Measurements from ENCODE around the gene RBFOX2. TPM values are rescaled to one million over a fixed set of nuclear protein-coding genes. Genes with fewer than 3 reads are reported as not detected.
"Not testable (repeated sequence)": the region's sequence is repeated elsewhere in the genome, so short reads cannot be mapped to it uniquely, and the experiment has no call there.

The RBFOX2 gene
- total and polyA plus RNA-seq, 2 donors (not counting 3 experiments of a cell fraction or from before 2014, with no cell fraction given): 125 to 142 TPM

- POLR2A ChIA-PET: no interaction called here
- H2AFZ ChIP-seq (ENCODE audit: low read depth, low read length): no peak overlapping the region
- DNase-seq (ENCODE audit: low read depth, low spot score): no peak
Observed at GRCh38 chr22:35995348-35995747, 33.3 kb downstream of the RBFOX2 start.

DNA sequence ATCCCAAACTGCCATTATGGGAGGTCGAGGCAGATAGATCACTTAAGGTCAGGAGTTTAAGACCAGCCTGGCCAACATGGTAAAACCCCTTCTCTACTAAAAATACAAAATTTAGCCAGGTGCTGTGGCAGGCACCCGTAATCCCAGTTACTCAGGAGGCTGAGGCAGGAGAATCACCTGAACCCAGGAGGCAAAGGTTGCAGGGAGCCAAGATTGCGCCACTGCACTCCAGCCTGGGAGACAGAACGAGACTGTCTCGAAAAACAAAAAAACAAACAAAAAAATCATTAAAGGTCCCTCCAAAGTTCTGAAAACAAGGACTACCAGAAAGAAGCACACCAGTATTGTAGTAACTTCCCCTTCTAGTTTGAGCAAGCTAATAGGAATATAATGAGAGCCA, 34.9 kb downstream of the RBFOX2 start:
- FAIRE-seq; H3K36me3 ChIP-seq (ENCODE audit: control insufficient read depth in 2 of 2, extremely low read depth in 1 of 2, insufficient read depth in 2 of 2, low read length in 2 of 2); POLR2A ChIA-PET; H3K9me3 ChIP-seq (replicated peaks; ENCODE audit: control insufficient read depth, insufficient read depth, low read length); H3K4me3 ChIP-seq (replicated peaks in 1 of 3; ENCODE audit: insufficient read depth in 1 of 3, low read depth in 1 of 3, low read length in 3 of 3); H2AFZ ChIP-seq (ENCODE audit: low read depth, low read length); H3K27ac ChIP-seq (ENCODE audit: insufficient read depth, low read depth, low read length); DNase-seq (ENCODE audit: low read depth, low spot score); H3K4me2 ChIP-seq (ENCODE audit: insufficient read depth, low read length); H3K27me3 ChIP-seq (ENCODE audit: control insufficient read depth in 2 of 2, insufficient read depth in 2 of 2, low read length in 2 of 2); H3K9ac ChIP-seq (replicated peaks; ENCODE audit: extremely low read depth, insufficient read depth, low read length); H4K20me1 ChIP-seq (replicated peaks; ENCODE audit: control insufficient read depth, extremely low read depth, insufficient read depth, low read length); dilution Hi-C loops (cut with MboI; ENCODE audit: extremely low pct_ligation_motif_present, low sequenced_read_pairs); intact Hi-C loops (cut with micrococcal nuclease); H3K9me1 ChIP-seq (replicated peaks; ENCODE audit: control insufficient read depth, extremely low read depth, insufficient read depth, low read length); BruUV-seq (replicated peaks): not testable (repeated sequence)
- H3K4me1 ChIP-seq (ENCODE audit: control insufficient read depth, extremely low read depth, insufficient read depth, low read length): peaks cover 24% of the 10 kb centered on the region
- CTCF ChIA-PET: interaction anchor here (0.9 kb wide), 1 partner anchor 24 kb away, joined by 3 read pairs; no protein-coding TSS in a partner anchor
- peaks cover 20% of the 10 kb centered on the region for H3K79me2 ChIP-seq (ENCODE audit: control insufficient read depth, insufficient read depth, low read length)

More at GRCh38 chr22:35995348-35995747, 33.3 kb downstream of the RBFOX2 start:
- Histone ChIP-seq H3K4me2 (ENCODE audit: insufficient read depth, low read length) (no peak overlapping the region), H3K27me3 (ENCODE audit: control insufficient read depth in 2 of 2, insufficient read depth in 2 of 2, low read length in 2 of 2) (no peaks in the 10 kb centered on the region), H3K9me1 (replicated peaks; ENCODE audit: control insufficient read depth, extremely low read depth, insufficient read depth, low read length) (no peaks in the 10 kb centered on the region), H3K4me1 (ENCODE audit: control insufficient read depth, extremely low read depth, insufficient read depth, low read length) (peaks cover 24% of the 10 kb centered on the region), H3K4me3 (replicated peaks in 1 of 3; ENCODE audit: insufficient read depth in 1 of 3, low read depth in 1 of 3, low read length in 3 of 3) (no peak overlapping the region), H3K9ac (replicated peaks; ENCODE audit: extremely low read depth, insufficient read depth, low read length) (no peak overlapping the region), H4K20me1 (replicated peaks; ENCODE audit: control insufficient read depth, extremely low read depth, insufficient read depth, low read length) (no peaks in the 10 kb centered on the region), H3K36me3 (ENCODE audit: control insufficient read depth in 2 of 2, extremely low read depth in 1 of 2, insufficient read depth in 2 of 2, low read length in 2 of 2) (no peaks in the 10 kb centered on the region), H3K79me2 (ENCODE audit: control insufficient read depth, insufficient read depth, low read length) (peaks cover 25% of the 10 kb centered on the region), H3K9me3 (replicated peaks; ENCODE audit: control insufficient read depth, insufficient read depth, low read length) (no peaks in the 10 kb centered on the region), H3K27ac (ENCODE audit: insufficient read depth, low read depth, low read length) (no peak overlapping the region)
- no peak for FAIRE-seq
- dilution Hi-C loops (cut with MboI; ENCODE audit: extremely low pct_ligation_motif_present, low sequenced_read_pairs) (no loop called here), intact Hi-C loops (cut with micrococcal nuclease) (loop anchor here (5.0 kb wide), 1 partner anchor 33 kb away; no protein-coding TSS in a partner anchor)
- CTCF ChIA-PET: interaction anchor here (1.1 to 2.6 kb wide), 8 partner anchors 8 to 70 kb away, joined by 3 to 14 read pairs (median 6); partner anchors contain the start of gene RBFOX2
- TF ChIP-seq, protein P1, sequence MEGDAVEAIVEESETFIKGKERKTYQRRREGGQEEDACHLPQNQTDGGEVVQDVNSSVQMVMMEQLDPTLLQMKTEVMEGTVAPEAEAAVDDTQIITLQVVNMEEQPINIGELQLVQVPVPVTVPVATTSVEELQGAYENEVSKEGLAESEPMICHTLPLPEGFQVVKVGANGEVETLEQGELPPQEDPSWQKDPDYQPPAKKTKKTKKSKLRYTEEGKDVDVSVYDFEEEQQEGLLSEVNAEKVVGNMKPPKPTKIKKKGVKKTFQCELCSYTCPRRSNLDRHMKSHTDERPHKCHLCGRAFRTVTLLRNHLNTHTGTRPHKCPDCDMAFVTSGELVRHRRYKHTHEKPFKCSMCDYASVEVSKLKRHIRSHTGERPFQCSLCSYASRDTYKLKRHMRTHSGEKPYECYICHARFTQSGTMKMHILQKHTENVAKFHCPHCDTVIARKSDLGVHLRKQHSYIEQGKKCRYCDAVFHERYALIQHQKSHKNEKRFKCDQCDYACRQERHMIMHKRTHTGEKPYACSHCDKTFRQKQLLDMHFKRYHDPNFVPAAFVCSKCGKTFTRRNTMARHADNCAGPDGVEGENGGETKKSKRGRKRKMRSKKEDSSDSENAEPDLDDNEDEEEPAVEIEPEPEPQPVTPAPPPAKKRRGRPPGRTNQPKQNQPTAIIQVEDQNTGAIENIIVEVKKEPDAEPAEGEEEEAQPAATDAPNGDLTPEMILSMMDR (IDR thresholded peaks at IDR 0.05; ENCODE audit: extremely low read depth in 1 of 2, insufficient read depth in 1 of 2, low read depth in 1 of 2, low read length in 2 of 2): no peak
- TF ChIP-seq EZH2 (IDR thresholded peaks at IDR 0.05; ENCODE audit: borderline replicate concordance, low read depth, low read length, severe bottlenecking) (no peak), FOS (IDR thresholded peaks at IDR 0.05; ENCODE audit: borderline replicate concordance, insufficient read depth, low read length) (no peak), JUN (IDR thresholded peaks at IDR 0.05; ENCODE audit: borderline replicate concordance, insufficient read depth, insufficient read length, low read depth) (no peak), POLR2A (IDR thresholded peaks at IDR 0.05; ENCODE audit: low read depth, low read length) (no peak), GATA2 (IDR thresholded peaks at IDR 0.05; ENCODE audit: insufficient read depth, insufficient read length, low read depth, low read length) (no peak), MYC (IDR thresholded peaks at IDR 0.05; ENCODE audit: low read depth, low read length) (no peak)
- no TSS peak for BruUV-seq (replicated peaks)
